Stimulated activated CD4-positive, alpha-beta T cell treated with anti-CD3 and anti-CD28 coated beads, Interleukin-12 subunit alpha, Interleukin-12 subunit beta, amount 100 ng/mL, for 48 hours (primary cell): ENCODE results near the gene CC2D2B.
"Not testable (repeated sequence)": the region's sequence is repeated elsewhere in the genome, so short reads cannot be mapped to it uniquely, and the experiment has no call there.

Source experiments
- DNase-seq, 3 donors: peaks; one replicate each; pipeline ENCODE4 v3.0.0-alpha.2; 2020; ENCODE audit warnings: low read depth in 2 of 3, low spot score in 1 of 3

The CC2D2B gene

GRCh38 chr10:96017191-96017687, 109.5 kb downstream of the CC2D2B start:
- DNase-seq: peak in 1 of 3 donors; percentile 50

GRCh38 chr10:96021332-96021731, 113.6 kb downstream of the CC2D2B start:
- DNase-seq: no peak

- no peak for DNase-seq
Observed at GRCh38 chr10:96022739-96023138, 115.0 kb downstream of the CC2D2B start.

- DNase-seq: no peak
Observed at GRCh38 chr10:96023168-96023567, 115.4 kb downstream of the CC2D2B start.

GRCh38 chr10:96025566-96025965, 117.8 kb downstream of the CC2D2B start:
- DNase-seq: no peak

GRCh38 chr10:96034625-96035024, 126.8 kb downstream of the CC2D2B start:
- no peak for DNase-seq

- no peak for DNase-seq
Observed at GRCh38 chr10:96038476-96039387, 131.0 kb downstream of the CC2D2B start.

- no peak for DNase-seq
Observed at GRCh38 chr10:96041146-96041545, 133.4 kb downstream of the CC2D2B start.

- peak; percentile 64 to 75 (median 66) for DNase-seq
Observed at GRCh38 chr10:96043033-96043892, 135.5 kb downstream of the CC2D2B start, which contains the start of gene CCNJ. Gene CCNJ, plus strand, starts transcription at chr10:96043583. Its CDS starts 811 bp downstream, at chr10:96044394.

- DNase-seq: peak; percentile 14 to 27 (median 22)
Observed at GRCh38 chr10:96043893-96044715, 136.3 kb downstream of the CC2D2B start.

- DNase-seq: no peak
Observed at GRCh38 chr10:96044736-96045135, 137.0 kb downstream of the CC2D2B start.

- DNase-seq: no peak
Observed at GRCh38 chr10:96046546-96046945, 138.8 kb downstream of the CC2D2B start.

GRCh38 chr10:96047004-96047649, 139.4 kb downstream of the CC2D2B start:
- no peak for DNase-seq

- DNase-seq: not testable (repeated sequence)
Observed at GRCh38 chr10:96047925-96048324, 140.2 kb downstream of the CC2D2B start.

- DNase-seq: no peak
Observed at GRCh38 chr10:96049340-96049739, 141.6 kb downstream of the CC2D2B start.

GRCh38 chr10:96053985-96054384, 146.2 kb downstream of the CC2D2B start:
- no peak for DNase-seq

GRCh38 chr10:96056787-96057186, 149.0 kb downstream of the CC2D2B start:
- DNase-seq: no peak

- DNase-seq: no peak
Observed at GRCh38 chr10:96061232-96061631, 153.5 kb downstream of the CC2D2B start.

- DNase-seq: no peak
Observed at GRCh38 chr10:96072674-96073073, 164.9 kb downstream of the CC2D2B start.

- no peak for DNase-seq
Observed at GRCh38 chr10:96073722-96074121, 165.9 kb downstream of the CC2D2B start.
